Skin epidermis (tissue), 12 donors: ENCODE results near the gene ARHGAP31.
A peak's percentile ranks its signal among the peaks of the same experiment; 100 is the strongest.
"Not testable (repeated sequence)": the region's sequence is repeated elsewhere in the genome, so short reads cannot be mapped to it uniquely, and the experiment has no call there.

Experiments used
- H3K27ac ChIP-seq, 21 experiments: fragments of 200-600 bp; sonication (generic) in 11 of 21; one replicate each; pipeline ENCODE4 v1.5.0; 2020; ENCODE audit warnings: mild to moderate bottlenecking in 3 of 21, inconsistent platforms in 2 of 21, moderate library complexity in 2 of 21
- H3K4me3 ChIP-seq, 7 experiments: fragments of 200-600 bp; sonication (generic) in 2 of 7; one replicate each; pipeline ENCODE4 v1.5.0; 2020; ENCODE audit warnings: inconsistent platforms in 2 of 7, mild to moderate bottlenecking in 2 of 7, moderate library complexity in 1 of 7

ARHGAP31 gene

GRCh38 chr3:119342176-119342575 lies 48.0 kb downstream of the ARHGAP31 start:
- no peak overlapping the region for H3K4me3 ChIP-seq
- H3K27ac ChIP-seq: no peak overlapping the region

- no peak overlapping the region for H3K4me3 ChIP-seq
- H3K27ac ChIP-seq: no peak overlapping the region
Observed at GRCh38 chr3:119343719-119344118, 49.5 kb downstream of the ARHGAP31 start.

GRCh38 chr3:119346076-119346496 lies 51.9 kb downstream of the ARHGAP31 start:
- Histone ChIP-seq H3K4me3 (no peak overlapping the region), H3K27ac (no peak overlapping the region)

- Histone ChIP-seq H3K27ac (no peak overlapping the region), H3K4me3 (no peak overlapping the region)
Observed at GRCh38 chr3:119347036-119347435, 52.9 kb downstream of the ARHGAP31 start.

GRCh38 chr3:119349354-119350041 lies 55.3 kb downstream of the ARHGAP31 start:
- no peak overlapping the region for H3K4me3 ChIP-seq
- peak overlapping the region in 8 of 21 experiments; percentile 10 to 76 (median 50) for H3K27ac ChIP-seq

GRCh38 chr3:119350114-119350513 lies 55.9 kb downstream of the ARHGAP31 start:
- no peak overlapping the region for H3K4me3 ChIP-seq
- H3K27ac ChIP-seq: peak overlapping the region in 10 of 21 experiments; percentile 7 to 78 (median 48)

- no peak overlapping the region for H3K4me3 ChIP-seq
- peak overlapping the region in 2 of 21 experiments; percentile 33 to 78 for H3K27ac ChIP-seq
Observed at GRCh38 chr3:119351581-119351980, 57.4 kb downstream of the ARHGAP31 start.

GRCh38 chr3:119352034-119352609 lies 57.9 kb downstream of the ARHGAP31 start:
- H3K27ac ChIP-seq: peak overlapping the region in 3 of 21 experiments; percentile 11 to 78 (median 33)
- no peak overlapping the region for H3K4me3 ChIP-seq

GRCh38 chr3:119352863-119353527 lies 58.8 kb downstream of the ARHGAP31 start:
- Histone ChIP-seq H3K4me3 (no peak overlapping the region), H3K27ac (peak overlapping the region in 3 of 21 experiments; percentile 2 to 27 (median 11))

- H3K4me3 ChIP-seq, H3K27ac ChIP-seq: not testable (repeated sequence)
Observed at GRCh38 chr3:119355608-119356007, 61.4 kb downstream of the ARHGAP31 start.

- Histone ChIP-seq H3K27ac (no peak overlapping the region), H3K4me3 (no peak overlapping the region)
Observed at GRCh38 chr3:119356646-119357045, 62.5 kb downstream of the ARHGAP31 start.

GRCh38 chr3:119357190-119357589 lies 63.0 kb downstream of the ARHGAP31 start:
- Histone ChIP-seq H3K4me3 (no peak overlapping the region), H3K27ac (no peak overlapping the region)

GRCh38 chr3:119359476-119360326 lies 65.5 kb downstream of the ARHGAP31 start:
- Histone ChIP-seq H3K4me3 (no peak overlapping the region), H3K27ac (peak overlapping the region in 1 of 21 experiments; percentile 7)

GRCh38 chr3:119360736-119361462 lies 66.7 kb downstream of the ARHGAP31 start:
- H3K27ac ChIP-seq: no peak overlapping the region

GRCh38 chr3:119362010-119362409 lies 67.8 kb downstream of the ARHGAP31 start:
- Histone ChIP-seq H3K27ac (no peak overlapping the region), H3K4me3 (no peak overlapping the region)

More at GRCh38 chr3:119360736-119361462, 66.7 kb downstream of the ARHGAP31 start:
- no peak overlapping the region for H3K4me3 ChIP-seq

GRCh38 chr3:119362940-119363725 lies 69.0 kb downstream of the ARHGAP31 start:
- no peak overlapping the region for H3K27ac ChIP-seq
- no peak overlapping the region for H3K4me3 ChIP-seq

GRCh38 chr3:119364401-119364800 lies 70.2 kb downstream of the ARHGAP31 start:
- no peak overlapping the region for H3K27ac ChIP-seq
- H3K4me3 ChIP-seq: no peak overlapping the region

- no peak overlapping the region for H3K27ac ChIP-seq
- H3K4me3 ChIP-seq: no peak overlapping the region
Observed at GRCh38 chr3:119365418-119365817, 71.2 kb downstream of the ARHGAP31 start.

GRCh38 chr3:119367000-119367399 lies 72.8 kb downstream of the ARHGAP31 start:
- H3K27ac ChIP-seq: no peak overlapping the region
- H3K4me3 ChIP-seq: no peak overlapping the region
